Uterus (tissue), 2 donors: ENCODE measurements around the gene PRRX2.

Experiments
- CTCF ChIP-seq, 4 experiments: fragments of 200-600 bp in 2 of 4; fragments of 450-650 bp in 2 of 4; sonication (generic) in 2 of 4; IDR thresholded peaks; one replicate each; pipeline ENCODE4 v1.5.1; 2016 to 2019; ENCODE audit warnings: antibody characterized with exemption in 4 of 4, mild to moderate bottlenecking in 2 of 4, moderate library complexity in 1 of 4
- POLR2A ChIP-seq, 2 donors: fragments of 450-650 bp; IDR thresholded peaks; one replicate each; pipeline ENCODE4 v1.6.1; 2016; ENCODE audit warnings: antibody characterized with exemption in 2 of 2, mild to moderate bottlenecking in 1 of 2, moderate library complexity in 1 of 2

GRCh38 chr9:129701054-129701453 lies 35.6 kb downstream of the PRRX2 start:
- TF ChIP-seq CTCF (IDR thresholded peaks at IDR 0.05) (no peak), POLR2A (IDR thresholded peaks at IDR 0.05) (no peak)
